ENCODE measurements around the gene NBPF9. TPM values are rescaled to one million over a fixed set of nuclear protein-coding genes. Genes with fewer than 3 reads are reported as not detected.
"Not testable (repeated sequence)": the region's sequence is repeated elsewhere in the genome, so short reads cannot be mapped to it uniquely, and the experiment has no call there.

The NBPF9 gene
- total RNA-seq, 1 experiment from 2014 or later, result 6.6 TPM

DNA sequence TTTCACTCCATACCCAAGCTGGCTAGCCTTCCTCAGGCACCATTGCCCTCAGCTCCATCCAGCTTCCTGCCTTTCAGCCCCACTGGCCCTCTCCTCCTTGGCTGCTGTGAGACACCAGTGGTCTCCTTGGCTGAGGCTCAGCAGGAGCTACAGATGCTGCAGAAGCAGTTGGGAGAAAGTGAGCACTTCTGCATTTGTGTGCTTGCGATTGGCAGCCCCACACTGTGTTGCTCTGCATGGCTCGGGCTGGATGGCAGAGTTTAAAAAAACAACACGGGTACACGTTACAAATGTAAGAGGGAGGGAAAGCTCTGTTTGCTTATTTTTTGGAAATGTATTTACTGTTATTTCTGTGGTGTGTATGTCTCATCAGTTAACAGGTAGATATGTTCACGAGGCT lies 90.8 kb downstream of the NBPF9 start:
- DNase-seq (ENCODE audit: low spot score), result not testable (repeated sequence)

DNA sequence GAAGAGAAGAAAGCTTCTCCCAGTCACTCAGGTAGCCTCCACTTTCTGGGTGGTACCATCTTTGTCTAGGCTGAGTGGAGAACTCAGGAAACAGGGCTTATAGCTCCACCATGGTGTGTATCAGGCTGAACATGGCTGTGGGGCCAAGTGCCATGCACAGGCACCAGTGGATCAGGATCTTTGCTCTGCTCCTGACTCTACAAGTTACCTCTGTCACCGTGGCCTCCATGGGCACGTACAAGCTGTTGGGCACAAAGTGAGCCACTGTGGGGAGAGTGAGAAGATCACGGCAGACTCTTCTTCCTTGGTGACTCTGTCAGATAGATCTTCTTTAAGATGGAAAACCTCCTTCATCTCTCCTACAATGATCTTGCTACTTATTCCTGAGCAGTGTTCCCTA lies 93.6 kb downstream of the NBPF9 start:
- not testable (repeated sequence) for DNase-seq (ENCODE audit: low spot score)

DNA sequence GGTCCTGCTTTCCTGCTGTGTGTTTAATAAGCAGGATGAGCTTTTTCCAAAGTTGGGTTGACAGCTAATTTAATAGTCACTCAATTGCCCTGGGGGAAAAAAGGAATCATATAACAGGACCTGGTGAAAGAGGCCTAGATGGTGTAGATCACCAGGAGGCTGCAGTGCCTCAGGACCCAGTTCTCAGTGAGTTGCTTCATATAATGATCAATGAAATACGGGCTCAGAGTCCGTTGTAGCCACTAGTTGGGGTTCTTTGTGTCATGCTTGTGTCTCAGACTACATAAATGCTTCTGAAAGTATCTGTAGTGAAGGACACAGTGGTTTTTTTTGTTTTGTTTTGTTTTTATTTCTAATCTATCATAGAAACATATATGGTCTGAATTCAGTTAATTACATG lies 94.6 kb downstream of the NBPF9 start:
- not testable (repeated sequence) for DNase-seq (ENCODE audit: low spot score)

DNA sequence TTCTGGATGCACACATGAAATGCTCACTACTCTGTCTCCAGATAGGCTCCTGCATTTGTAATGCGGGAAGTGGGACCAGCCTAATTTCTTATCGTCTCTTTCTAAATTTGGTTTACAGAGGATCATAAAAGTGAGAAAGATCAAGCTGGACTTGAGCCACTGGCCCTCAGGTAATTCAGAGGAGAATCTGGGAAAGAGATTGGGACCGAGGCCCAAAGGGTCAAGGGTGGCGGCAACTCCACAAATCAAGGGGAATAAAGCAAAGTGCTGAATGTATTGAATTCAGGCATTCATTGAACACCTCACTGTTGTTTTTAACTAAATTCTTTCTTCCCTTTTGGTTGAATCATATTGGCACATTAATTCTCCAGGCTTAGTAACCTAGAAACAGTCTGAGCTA lies 95.0 kb downstream of the NBPF9 start:
- not testable (repeated sequence) for DNase-seq (ENCODE audit: low spot score)

Measured in H4 (cell line).